Measurements from ENCODE around the gene RGP1. TPM values are rescaled to one million over a fixed set of nuclear protein-coding genes. Genes with fewer than 3 reads are reported as not detected.

RGP1 gene
- total and polyA plus RNA-seq, 2 experiments from 2014 or later, result 4.7 to 19.1 TPM

DNA sequence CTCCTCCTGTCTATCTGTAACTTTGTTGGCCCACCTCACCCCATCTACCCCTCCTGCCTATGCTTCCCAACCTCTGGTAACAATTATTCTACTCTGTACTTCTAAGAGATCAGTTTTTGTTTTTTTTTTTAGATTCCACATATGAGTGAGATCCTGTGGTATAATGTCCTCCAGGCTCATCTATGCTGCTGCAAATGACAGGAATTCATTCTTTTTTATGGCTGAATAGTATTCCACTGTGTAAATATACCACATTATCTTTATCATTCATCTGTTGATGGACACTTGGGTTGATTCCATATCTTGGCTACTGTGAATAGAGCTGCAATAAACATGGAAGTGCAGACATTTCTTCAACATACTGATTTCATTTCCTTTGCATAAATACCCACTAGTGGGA, 34.3 kb downstream of the RGP1 start:
- H3K4me2 ChIP-seq (ENCODE audit: unreplicated experiment), result no peak overlapping the region
- no peaks in the 10 kb centered on the region for H3K79me2 ChIP-seq (ENCODE audit: insufficient read depth)
- H2AFZ ChIP-seq, result no peak overlapping the region
- H3K9me3 ChIP-seq (ENCODE audit: low read depth), result no peaks in the 10 kb centered on the region
- H3K4me3 ChIP-seq, result no peak overlapping the region
- H3K9ac ChIP-seq, result no peak overlapping the region
- H3F3A ChIP-seq (ENCODE audit: insufficient read depth), result no peaks in the 10 kb centered on the region
- no peaks in the 10 kb centered on the region for H3K4me1 ChIP-seq (ENCODE audit: insufficient read depth)
- no peaks in the 10 kb centered on the region for H3K9me2 ChIP-seq (ENCODE audit: insufficient read depth)
- no peak for DNase-seq
- no peak overlapping the region for H3K27ac ChIP-seq
- H3K36me3 ChIP-seq (ENCODE audit: low read depth), result no peaks in the 10 kb centered on the region
- peaks cover 25% of the 10 kb centered on the region for H3K27me3 ChIP-seq (replicated peaks; ENCODE audit: insufficient read depth)
- TF ChIP-seq EZH2phosphoT487 (IDR thresholded peaks at IDR 0.05; ENCODE audit: insufficient read depth, low read depth) (no peak), EZH2 (IDR thresholded peaks at IDR 0.05; ENCODE audit: insufficient read depth, poor library complexity, severe bottlenecking) (no peak)
- in situ Hi-C loops (cut with MboI), result loop anchor here (10.0 kb wide), 1 partner anchor 101 kb away; no protein-coding TSS in a partner anchor
- H4K20me1 ChIP-seq (ENCODE audit: insufficient read depth), result no peaks in the 10 kb centered on the region

DNA sequence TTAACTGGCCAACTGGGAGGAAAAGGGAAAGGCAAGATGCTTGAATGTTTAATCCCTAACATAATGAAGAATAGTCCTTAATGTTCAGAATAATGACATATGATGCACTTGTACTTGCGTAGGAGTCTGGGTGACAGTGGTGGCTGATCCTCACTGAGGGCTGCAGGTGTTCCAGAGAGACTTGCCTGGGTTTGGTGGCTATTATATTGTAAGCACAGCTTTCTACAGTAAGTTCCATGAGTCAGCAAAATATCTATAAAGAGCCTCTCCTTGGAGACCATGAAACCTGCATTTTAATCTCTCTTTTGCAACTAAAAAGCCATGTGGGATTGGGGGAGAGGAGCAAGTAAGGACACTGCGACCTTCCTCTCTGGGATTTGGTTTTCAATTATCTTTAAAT, 40.5 kb downstream of the RGP1 start:
- Histone ChIP-seq H3K9me3 (ENCODE audit: low read depth) (no peaks in the 10 kb centered on the region), H3K36me3 (ENCODE audit: low read depth) (no peaks in the 10 kb centered on the region), H2AFZ (no peak overlapping the region), H3K4me1 (ENCODE audit: insufficient read depth) (peaks cover 32% of the 10 kb centered on the region), H3F3A (ENCODE audit: insufficient read depth) (peaks cover 5% of the 10 kb centered on the region; the same call in 1 of the 2 replicates), H3K27ac (no peak overlapping the region), H3K27me3 (replicated peaks; ENCODE audit: insufficient read depth) (no peaks in the 10 kb centered on the region; the same call in 1 of the 2 replicates), H3K4me2 (ENCODE audit: unreplicated experiment) (no peak overlapping the region), H3K79me2 (ENCODE audit: insufficient read depth) (peaks cover 26% of the 10 kb centered on the region), H4K20me1 (ENCODE audit: insufficient read depth) (no peaks in the 10 kb centered on the region), H3K9me2 (ENCODE audit: insufficient read depth) (no peaks in the 10 kb centered on the region), H3K9ac (no peak overlapping the region), H3K4me3 (no peak overlapping the region)
- DNase-seq, result no peak
- in situ Hi-C loops (cut with MboI), result loop anchor here (10.0 kb wide), 1 partner anchor 95 kb away; no protein-coding TSS in a partner anchor
- TF ChIP-seq EZH2phosphoT487 (IDR thresholded peaks at IDR 0.05; ENCODE audit: insufficient read depth, low read depth), result no peak
- WGBS, 2 experiments (ENCODE audit: low coverage in 1 of 2, low lambda C conversion rate in 2 of 2, missing lambda C conversion rate in 2 of 2), result 88 to 89% methylated on average over 2 of the region's 2 CpGs

DNA sequence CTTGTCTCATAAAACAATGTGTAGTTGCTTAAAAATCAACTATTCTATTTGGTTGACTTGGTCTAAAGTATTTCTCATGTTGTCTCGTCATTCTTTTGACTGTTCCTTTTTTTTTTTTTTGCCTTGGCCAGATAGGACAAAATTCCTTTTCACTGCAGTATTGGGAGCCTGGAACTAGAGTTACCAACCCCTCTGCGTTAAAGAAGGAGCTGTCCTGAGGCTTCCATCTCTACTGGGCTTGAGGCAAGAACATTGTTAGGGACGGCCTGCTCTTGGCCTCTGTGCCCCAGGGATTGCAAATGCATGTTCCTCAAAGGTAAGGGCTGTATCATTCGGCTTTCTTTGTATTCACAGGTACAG, 40.9 kb downstream of the RGP1 start:
- no peak for DNase-seq
- Histone ChIP-seq H3K9me2 (ENCODE audit: insufficient read depth) (no peaks in the 10 kb centered on the region), H3K36me3 (ENCODE audit: low read depth) (no peaks in the 10 kb centered on the region), H3K9me3 (ENCODE audit: low read depth) (no peaks in the 10 kb centered on the region), H3F3A (ENCODE audit: insufficient read depth) (peaks cover 5% of the 10 kb centered on the region; the same call in 1 of the 2 replicates), H3K4me1 (ENCODE audit: insufficient read depth) (peaks cover 36% of the 10 kb centered on the region), H3K4me3 (no peak overlapping the region), H4K20me1 (ENCODE audit: insufficient read depth) (no peaks in the 10 kb centered on the region), H3K9ac (no peak overlapping the region), H2AFZ (0 out of 2 replicates have a peak overlapping the region, but pooled peaks have one; percentile 94), H3K4me2 (ENCODE audit: unreplicated experiment) (peak overlapping the region; percentile 46), H3K27ac (no peak overlapping the region), H3K79me2 (ENCODE audit: insufficient read depth) (peaks cover 31% of the 10 kb centered on the region), H3K27me3 (replicated peaks; ENCODE audit: insufficient read depth) (no peaks in the 10 kb centered on the region; the same call in 1 of the 2 replicates)
- in situ Hi-C loops (cut with MboI), result no loop called here
- 12 to 13% methylated on average over 4 of the region's 4 CpGs for WGBS, 2 experiments (ENCODE audit: low coverage in 1 of 2, low lambda C conversion rate in 2 of 2, missing lambda C conversion rate in 2 of 2)
- TF ChIP-seq EZH2phosphoT487 (IDR thresholded peaks at IDR 0.05; ENCODE audit: insufficient read depth, low read depth) (no peak), EZH2 (IDR thresholded peaks at IDR 0.05; ENCODE audit: insufficient read depth, poor library complexity, severe bottlenecking) (no peak)

DNA sequence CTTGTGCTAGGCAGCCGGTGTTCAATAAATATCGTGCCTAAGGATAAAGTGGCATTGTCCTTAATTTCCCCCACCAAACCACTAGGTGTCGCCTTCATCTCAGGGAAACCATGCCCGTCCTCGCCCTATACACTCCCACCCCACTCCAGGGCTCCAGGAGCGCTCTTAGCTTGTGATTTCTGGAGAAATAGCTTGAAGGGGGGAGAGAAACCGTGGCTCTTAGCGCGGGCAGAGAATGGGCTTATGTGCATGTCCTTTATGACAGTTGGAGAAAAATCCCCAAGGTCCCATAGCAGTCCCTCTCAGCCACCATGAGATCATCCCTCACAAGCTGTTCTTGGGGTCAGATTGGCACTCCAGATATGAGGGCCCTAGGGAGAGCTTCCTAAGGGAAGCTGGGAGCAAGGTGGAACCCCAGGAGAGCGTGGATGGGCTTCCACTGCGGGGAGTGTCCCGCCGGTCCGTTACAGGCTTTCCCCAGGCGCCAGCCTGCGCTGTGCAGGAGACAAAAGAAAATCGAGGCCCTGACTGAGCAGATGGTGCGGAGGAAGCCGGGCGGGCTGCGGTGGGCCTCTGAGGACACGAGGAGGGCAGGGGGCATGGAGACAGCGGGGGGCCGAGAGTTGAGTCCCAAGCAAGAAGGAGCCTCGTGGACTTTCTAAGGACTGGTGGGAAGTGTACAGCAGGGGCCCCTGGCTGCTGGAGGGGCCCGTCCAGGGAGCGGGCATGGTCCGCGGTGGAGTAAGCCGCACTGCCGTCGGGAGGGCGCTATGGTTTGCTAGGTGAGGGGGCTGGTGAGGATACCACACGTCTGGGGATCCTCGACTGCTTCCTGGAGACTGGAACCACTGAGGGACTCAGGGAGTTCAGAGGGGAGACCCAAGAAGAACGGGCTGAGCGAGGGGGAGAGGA, 41.6 kb downstream of the RGP1 start:
- in situ Hi-C loops (cut with MboI), result no loop called here
- H3K27ac ChIP-seq, result peak overlapping the region; percentile 20; the same call in 1 of the 2 replicates

More for the DNA sequence above, 41.6 kb downstream of the RGP1 start:
- Histone ChIP-seq H3K27me3 (replicated peaks; ENCODE audit: insufficient read depth) (no peaks in the 10 kb centered on the region; the same call in 1 of the 2 replicates), H3K4me2 (ENCODE audit: unreplicated experiment) (peak overlapping the region; percentile 46), H4K20me1 (ENCODE audit: insufficient read depth) (no peaks in the 10 kb centered on the region), H3K4me1 (ENCODE audit: insufficient read depth) (peaks cover 42% of the 10 kb centered on the region), H3K4me3 (peak overlapping the region; percentile 47), H3K9me3 (ENCODE audit: low read depth) (no peaks in the 10 kb centered on the region), H2AFZ (peak overlapping the region; percentile 94), H3K79me2 (ENCODE audit: insufficient read depth) (peaks cover 37% of the 10 kb centered on the region), H3K9ac (peak overlapping the region; percentile 71), H3F3A (ENCODE audit: insufficient read depth) (peaks cover 5% of the 10 kb centered on the region; the same call in 1 of the 2 replicates), H3K36me3 (ENCODE audit: low read depth) (no peaks in the 10 kb centered on the region), H3K9me2 (ENCODE audit: insufficient read depth) (no peaks in the 10 kb centered on the region)
- DNase-seq, result peak; percentile 91
- TF ChIP-seq EZH2 (IDR thresholded peaks at IDR 0.05; ENCODE audit: insufficient read depth, poor library complexity, severe bottlenecking), result no peak
- TF ChIP-seq EZH2phosphoT487 (IDR thresholded peaks at IDR 0.05; ENCODE audit: insufficient read depth, low read depth), result no peak
- WGBS, 2 experiments (ENCODE audit: low coverage in 1 of 2, low lambda C conversion rate in 2 of 2, missing lambda C conversion rate in 2 of 2), result 9 to 10% methylated on average over 34 to 37 of the region's 37 CpGs

Data from GM23248 (cell line).